Heart left ventricle (tissue), 16 donors: ENCODE results near the gene TSPAN19. TPM values are rescaled to one million over a fixed set of nuclear protein-coding genes. Genes with fewer than 3 reads are reported as not detected.

Source experiments
- ATAC-seq, 4 donors: fragments of 200-7000 bp; cut with Tn5 transposase; one replicate each; pipeline ENCODE4 v1.9.1; 2020 to 2022; ENCODE audit warnings: moderate library complexity in 4 of 4, mild to moderate bottlenecking in 3 of 4, moderate number of reproducible peaks in 1 of 4
- DNase-seq, 5 donors: peaks; one replicate each; pipeline ENCODE4 v3.0.0-alpha.2; 2020
- H3K27ac ChIP-seq, 12 donors: fragments of 200-600 bp; sonication (generic) in 4 of 12; one replicate each; pipeline versions ENCODE4 v1.5.0 to v1.8.0; 2016 to 2022; ENCODE audit warnings: mild to moderate bottlenecking in 2 of 12
- H3K27me3 ChIP-seq, 9 donors: fragments of 200-600 bp; sonication (generic) in 2 of 9; one replicate each; pipeline versions ENCODE4 v1.5.1 to v1.8.0; 2016 to 2022; ENCODE audit warnings: mild to moderate bottlenecking in 3 of 9
- H3K36me3 ChIP-seq, 9 donors: fragments of 200-600 bp; sonication (generic) in 2 of 9; one replicate each; pipeline versions ENCODE4 v1.5.0 to v1.8.0; 2018 to 2022; ENCODE audit warnings: mild to moderate bottlenecking in 2 of 9
- H3K4me1 ChIP-seq, 12 donors: fragments of 200-600 bp; sonication (generic) in 4 of 12; one replicate each; pipeline versions ENCODE4 v1.5.0 to v1.8.0; 2016 to 2022; ENCODE audit warnings: mild to moderate bottlenecking in 3 of 12
- H3K4me3 ChIP-seq, 12 donors: fragments of 200-600 bp; sonication (generic) in 4 of 12; one replicate each; pipeline versions ENCODE4 v1.5.0 to v1.8.0; 2017 to 2022; ENCODE audit warnings: mild to moderate bottlenecking in 9 of 12, moderate library complexity in 4 of 12
- H3K9me3 ChIP-seq, 12 donors: fragments of 200-600 bp; sonication (generic) in 4 of 12; one replicate each; pipeline versions ENCODE4 v1.5.0 to v1.8.0; 2016 to 2022; ENCODE audit warnings: mild to moderate bottlenecking in 1 of 12
- CTCF ChIP-seq, 12 donors: fragments of 200-600 bp; sonication (generic) in 4 of 12; IDR thresholded peaks; one replicate each; pipeline versions ENCODE4 v1.5.0 to v1.8.0; 2018 to 2022; ENCODE audit warnings: antibody characterized with exemption in 12 of 12, mild to moderate bottlenecking in 5 of 12
- POLR2A ChIP-seq, 2 donors: fragments of 450-650 bp; IDR thresholded peaks; one replicate each; pipeline ENCODE4 v1.6.1; 2017; ENCODE audit warnings: antibody characterized with exemption in 2 of 2, mild to moderate bottlenecking in 2 of 2, moderate library complexity in 2 of 2
- WGBS, 4 donors: extraction: QIAGEN DNeasy Blood & Tissue Kit in 2 of 4; methylation state at CpG; one replicate each; pipeline versions ENCODE4 v1.1.5 to v1.1.7; 2013 to 2018; 5-methylcytosine and 5-hydroxymethylcytosine counted together
- intact Hi-C, 10 donors: fragments of 100-400 bp; cut with DNase I; formaldehyde crosslinking; loops; one replicate each; pipeline versions ENCODE4 v1.11.1 to v1.14.2; 2022
- polyA plus RNA-seq, 2 donors: library from polyadenylated mRNA; stranded (reverse); fragments of 200-250 nt; gene quantifications; one replicate each; pipeline ENCODE4 v1.2.3, GENCODE V29; 2013
- total RNA-seq, 9 donors: library from RNA; depleted of rRNA in 2 of 9; stranded (reverse); fragments of >200 nt in 2 of 9; fragmentation: NEBNext Ultra II Directional in 3 of 9; extraction: Animal tissue kit (Norgen Biotek cat#: 25700) in 3 of 9; gene quantifications; one replicate each; pipeline versions ENCODE4 v1.1.0 to v1.2.4, GENCODE V29; 2016 to 2023
- donor health status: ischemic (EF 13 %, LVEDD 7.1; RV severe dilation, severe dysfunction).
- donor health status: healthy with polysubstance abuse.
- donor health status: DM: no; HTN: yes; CAD: no.
- donor health status: DM: no; HTN: no; CAD: no.
- donor health status: ischemic (EF 25% LVEDD 6.9; RV normal size, moderate dysfunction).
- donor health status: ischemic (EF 25% LVEDD 5.7; RV mildly dilated, moderate dysfunction).
- donor health status: healthy.
- donor health status: DM: yes; HTN: yes; CAD: no.
- donor health status: ischemic (EF 35%, LVEDD 5.7; RV mildly dilated, moderate dysfunction).
- donor health status: nonischemic (EF 11% LVEDD 7.7; RV severe dilation, severe dysfunction).
- donor health status: DM: yes; HTN: yes; CAD: no.
- donor health status: PGD.
- donor health status: ischemic (EF 29% LVEDD 5.4; RV normal size, mild dysfunction).
- donor health status: nonischemic (EF 23%, LVEDD 6.1; RV moderate dilation, normal function).

TSPAN19 gene
- total and polyA plus RNA-seq, 11 donors = 0.11 to 0.47 (median 0.39) TPM; not detected in 8

- Histone ChIP-seq H3K9me3 (no peaks in the 10 kb centered on the region), H3K27me3 (no peaks in the 10 kb centered on the region), H3K4me1 (no peaks in the 10 kb centered on the region), H3K36me3 (no peaks in the 10 kb centered on the region), H3K27ac (no peak overlapping the region), H3K4me3 (no peak overlapping the region)
- intact Hi-C loops = no loop called here
- no peak for ATAC-seq
- TF ChIP-seq POLR2A (IDR thresholded peaks at IDR 0.05) = no peak
- peak; percentile 46 to 74 (median 60) for TF ChIP-seq CTCF (IDR thresholded peaks at IDR 0.05)
- DNase-seq = no peak
- WGBS, 4 donors = 46 to 49% (median 47%) methylated on average over 2 of the region's 2 CpGs
These were observed 21.4 kb upstream of the TSPAN19 start for GRCh38 chr12:85057370-85057963.

- Histone ChIP-seq H3K4me1 (no peaks in the 10 kb centered on the region), H3K4me3 (no peak overlapping the region), H3K27me3 (no peaks in the 10 kb centered on the region), H3K9me3 (no peaks in the 10 kb centered on the region), H3K27ac (no peak overlapping the region), H3K36me3 (no peaks in the 10 kb centered on the region)
- no peak for DNase-seq
- TF ChIP-seq POLR2A (IDR thresholded peaks at IDR 0.05) = no peak
- intact Hi-C loops = no loop called here
- ATAC-seq = no peak
These were observed 7.8 kb upstream of the TSPAN19 start for GRCh38 chr12:85043829-85044228.

GRCh38 chr12:85041395-85041794, 5.3 kb upstream of the TSPAN19 start:
- H3K9me3 ChIP-seq = no peaks in the 10 kb centered on the region
- no peak overlapping the region for H3K4me3 ChIP-seq
- no peak for ATAC-seq
- 31 to 39% (median 37%) methylated on average over 1 of the region's 1 CpG for WGBS, 4 donors
- TF ChIP-seq POLR2A (IDR thresholded peaks at IDR 0.05) = no peak
- TF ChIP-seq CTCF (IDR thresholded peaks at IDR 0.05) = no peak
- no peak overlapping the region for H3K27ac ChIP-seq
- H3K4me1 ChIP-seq = no peaks in the 10 kb centered on the region
- intact Hi-C loops = no loop called here
- H3K27me3 ChIP-seq = peaks cover 0 to 11% (median 0%) of the 10 kb centered on the region in 9 donors
- no peaks in the 10 kb centered on the region for H3K36me3 ChIP-seq
- DNase-seq = no peak

GRCh38 chr12:85036733-85037132, 656 bp upstream of the TSPAN19 start:
- intact Hi-C loops = no loop called here
- H3K36me3 ChIP-seq = no peaks in the 10 kb centered on the region
- no peak overlapping the region for H3K27ac ChIP-seq
- DNase-seq (no peak), ATAC-seq (no peak)
- TF ChIP-seq CTCF (IDR thresholded peaks at IDR 0.05) = no peak
- H3K4me1 ChIP-seq = no peaks in the 10 kb centered on the region
- WGBS, 4 donors = 7 to 19% (median 12%) methylated on average over 3 of the region's 3 CpGs
- H3K27me3 ChIP-seq = peaks cover 0 to 18% (median 0%) of the 10 kb centered on the region in 9 donors
- H3K4me3 ChIP-seq = peak overlapping the region in 11 of 12 donors; percentile 7 to 59 (median 51)
- no peaks in the 10 kb centered on the region for H3K9me3 ChIP-seq

- Histone ChIP-seq H3K27me3 (peaks cover 0 to 4% (median 0%) of the 10 kb centered on the region in 9 donors), H3K4me1 (no peaks in the 10 kb centered on the region), H3K27ac (no peak overlapping the region), H3K4me3 (no peak overlapping the region), H3K9me3 (no peaks in the 10 kb centered on the region), H3K36me3 (no peaks in the 10 kb centered on the region)
- TF ChIP-seq POLR2A (IDR thresholded peaks at IDR 0.05) (no peak), CTCF (IDR thresholded peaks at IDR 0.05) (peak; percentile 23 to 65 (median 50))
- DNase-seq = no peak
- no peak for ATAC-seq
- intact Hi-C loops = loop anchor here in 8 of 10 donors (1.0 to 5.0 kb wide), 4 partner anchors 152 to 157 kb away; no protein-coding TSS in a partner anchor
These were observed 6.6 kb downstream of the TSPAN19 start for GRCh38 chr12:85029456-85029855.
